GM19452 (cell line): ENCODE data around the gene NGF.

ENCODE experiments used
- ATAC-seq: cut with Tn5 transposase; IDR thresholded peaks from one replicate; pipeline ENCODE4 v1.9.1; 2021; ENCODE audit not compliant: unreplicated experiment

The NGF gene

DNA sequence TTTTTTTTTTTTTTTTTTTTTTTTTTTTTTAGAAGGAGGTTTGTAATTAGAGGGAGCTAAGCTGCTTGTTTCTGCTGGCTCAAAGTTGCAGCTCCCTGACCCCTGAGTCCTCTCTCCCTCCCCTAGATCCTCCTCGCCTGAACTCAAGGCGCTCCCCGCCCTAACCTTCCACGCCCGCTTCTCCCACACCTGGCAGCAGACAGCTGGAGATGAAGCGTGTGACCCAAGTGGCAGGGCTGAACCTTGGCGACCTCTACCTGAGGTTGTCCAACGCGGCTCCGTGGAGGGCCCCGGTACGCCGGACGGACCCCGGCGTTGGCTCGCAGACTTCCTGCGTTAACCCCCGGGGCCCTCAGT lies 795 bp downstream of the NGF start:
- no peak for ATAC-seq

DNA sequence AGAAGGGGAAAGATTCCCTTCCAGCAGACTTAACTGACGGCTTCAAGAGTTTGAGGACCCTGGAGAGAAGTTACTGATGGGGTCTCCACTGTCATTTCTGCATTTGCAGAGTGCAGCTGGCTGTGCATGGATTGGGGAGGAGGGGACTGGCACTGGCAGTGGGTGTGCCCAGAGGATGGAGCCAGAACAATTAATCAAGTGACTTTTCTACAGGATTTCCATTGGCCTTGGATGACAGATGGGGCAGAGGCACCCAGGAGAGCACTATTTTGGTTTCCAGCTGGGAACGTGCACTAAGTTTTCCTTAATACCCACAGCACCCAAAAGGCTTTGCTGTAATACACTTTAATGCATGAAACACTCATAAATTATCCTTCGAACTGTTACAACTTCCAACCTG lies 1.3 kb downstream of the NGF start:
- no peak for ATAC-seq

DNA sequence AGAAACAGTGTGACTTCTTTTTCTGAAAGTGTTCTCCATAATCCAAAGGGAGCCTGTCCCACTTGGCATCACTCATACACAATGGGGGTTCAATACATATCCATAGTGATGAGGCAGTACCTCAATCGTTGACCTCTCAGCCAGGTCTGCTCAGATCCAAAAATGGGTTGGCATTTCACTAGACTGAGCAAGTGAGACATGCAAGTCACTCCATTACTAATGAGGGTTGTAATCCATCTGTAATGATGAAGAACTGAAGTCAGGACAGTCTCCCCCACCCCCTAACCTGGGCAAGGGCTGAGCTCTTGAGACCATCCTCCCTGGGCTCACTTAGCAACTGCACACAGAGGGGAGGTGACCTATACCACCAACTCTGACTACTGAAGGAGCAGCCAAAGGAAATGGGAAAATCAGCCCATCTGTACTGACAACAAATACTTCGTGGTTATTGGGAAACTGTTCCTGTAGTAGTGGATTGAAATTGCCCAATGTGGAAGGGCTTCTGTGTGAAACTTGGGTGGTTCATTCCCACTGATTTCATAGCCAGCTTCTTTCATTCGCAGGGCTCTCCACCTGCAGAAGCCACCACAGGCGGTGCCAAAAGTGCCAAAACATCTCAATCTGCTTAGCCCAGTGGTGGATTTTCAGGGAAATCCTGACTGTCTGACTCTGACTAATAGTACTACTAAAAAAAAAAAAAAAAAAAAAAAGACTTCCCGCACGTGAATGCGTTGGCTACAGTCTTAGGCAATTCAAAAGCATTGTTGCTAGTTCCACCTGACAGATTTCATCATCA lies 5.0 kb downstream of the NGF start:
- ATAC-seq = no peak

DNA sequence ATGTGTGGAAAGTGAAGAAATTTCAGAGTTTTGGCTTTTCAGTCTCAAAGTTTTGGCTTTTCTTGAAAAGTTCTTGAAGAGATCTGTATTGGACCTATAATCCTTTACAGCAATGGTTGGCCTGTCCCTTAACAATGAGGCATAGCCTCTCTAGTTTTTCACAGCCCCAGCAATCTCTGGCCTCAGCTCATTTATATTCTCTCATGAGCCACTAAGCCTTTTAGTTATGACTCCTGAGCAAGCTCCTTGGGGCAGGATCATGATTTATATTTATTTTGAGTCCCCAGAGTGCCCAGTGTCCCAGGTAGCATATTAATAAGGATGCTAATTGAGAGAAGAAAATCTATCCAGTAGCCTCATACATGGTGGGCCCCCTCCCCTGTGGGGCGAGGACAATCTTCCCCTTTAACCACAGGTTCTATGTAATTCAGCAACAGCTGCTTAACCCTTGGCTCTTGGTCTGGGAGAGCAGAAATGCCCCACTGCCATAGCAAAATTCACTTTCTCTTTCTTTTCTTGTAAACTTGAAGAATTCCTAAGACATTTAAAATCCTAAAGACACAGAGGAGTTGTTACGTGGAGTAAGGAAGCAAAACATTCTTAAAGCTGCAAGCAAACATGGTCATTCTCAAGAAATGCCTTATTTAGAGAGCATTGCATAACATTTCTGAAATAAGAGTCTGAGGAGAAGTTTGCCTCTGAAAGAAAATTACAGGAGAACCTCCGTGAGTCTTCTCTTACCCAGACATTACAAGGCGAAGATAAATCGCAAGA lies 6.3 kb downstream of the NGF start:
- ATAC-seq = no peak

DNA sequence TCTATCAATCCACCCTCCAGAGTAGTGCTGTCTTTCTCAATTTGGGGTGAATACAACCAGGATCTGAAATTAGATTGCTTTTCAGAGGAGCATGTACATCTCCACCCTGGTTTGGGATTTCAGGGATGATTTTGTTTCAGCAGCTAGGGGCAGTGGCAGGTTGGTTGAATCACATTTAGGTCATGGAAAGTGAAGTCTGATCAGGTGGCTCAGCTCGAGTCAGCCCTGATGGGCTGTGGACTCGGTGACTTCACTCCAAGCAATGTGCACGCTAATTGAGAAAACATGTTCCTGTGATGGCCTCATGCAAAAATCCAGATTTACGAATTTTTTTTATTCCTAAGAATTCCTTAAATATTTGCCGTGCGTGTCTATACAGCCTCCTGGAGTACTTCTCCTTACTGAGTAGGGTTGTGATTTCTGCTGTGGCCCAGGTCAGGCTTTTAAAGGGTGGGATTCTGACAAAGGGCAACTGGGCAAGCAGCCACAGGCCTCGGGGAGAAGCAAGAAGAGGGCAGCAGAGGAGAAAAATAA lies 7.5 kb downstream of the NGF start:
- no peak for ATAC-seq

DNA sequence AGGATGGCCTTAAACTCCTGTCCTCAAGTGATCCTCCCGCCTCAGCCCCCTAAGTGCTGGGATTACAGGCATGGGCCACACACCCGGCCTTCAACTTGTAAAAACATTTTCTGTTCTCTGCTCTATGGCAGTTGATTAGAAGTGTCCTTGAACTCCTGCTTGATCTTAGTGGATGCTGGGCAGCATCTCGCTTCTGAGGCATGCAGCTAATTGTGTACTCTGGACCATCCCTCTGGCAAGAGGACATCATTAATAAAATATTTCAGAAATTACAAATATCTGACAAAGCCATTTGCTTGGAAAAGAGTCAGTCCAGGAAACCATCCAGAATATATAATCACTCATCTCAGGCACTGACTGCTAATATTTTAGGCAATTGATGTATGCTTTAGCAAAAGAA lies 8.1 kb downstream of the NGF start:
- ATAC-seq = no peak

DNA sequence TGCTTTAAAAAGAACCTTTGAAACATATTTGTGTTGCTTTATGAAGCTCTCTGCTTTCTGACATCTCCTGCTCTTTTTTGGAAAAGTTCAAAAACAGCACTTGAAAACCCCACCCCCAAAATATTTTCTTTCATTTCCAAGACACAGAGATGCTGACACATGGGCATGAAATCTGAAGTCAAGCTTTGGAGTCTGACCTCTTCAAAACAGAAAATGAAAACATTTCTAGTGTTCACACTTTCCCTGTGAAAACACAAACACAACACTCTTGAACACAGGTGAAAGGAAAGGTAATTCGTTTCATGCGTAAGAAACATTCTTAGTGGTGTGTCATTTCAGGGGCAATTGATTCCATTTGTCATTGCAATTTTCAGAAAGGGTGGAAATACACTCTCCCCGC lies 10.8 kb downstream of the NGF start:
- no peak for ATAC-seq

DNA sequence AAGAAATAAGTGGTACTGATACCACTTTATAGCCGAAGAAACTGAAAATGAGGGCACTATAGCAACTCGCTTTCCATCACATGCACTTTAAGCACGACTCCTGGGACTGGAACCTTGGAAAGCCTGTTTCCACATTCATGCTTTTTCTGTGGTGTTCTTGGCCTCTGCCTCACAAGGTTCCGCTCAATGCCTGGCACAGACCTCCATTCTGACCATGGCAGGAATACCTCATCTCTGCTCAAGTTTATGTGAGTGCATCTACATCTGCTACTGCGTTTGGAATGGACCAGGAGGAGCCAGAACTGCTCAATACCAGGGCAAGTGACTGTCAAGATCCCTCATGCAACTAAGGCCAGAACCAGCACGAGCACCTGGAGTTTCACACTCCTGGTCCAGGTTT lies 11.6 kb downstream of the NGF start:
- ATAC-seq = no peak

DNA sequence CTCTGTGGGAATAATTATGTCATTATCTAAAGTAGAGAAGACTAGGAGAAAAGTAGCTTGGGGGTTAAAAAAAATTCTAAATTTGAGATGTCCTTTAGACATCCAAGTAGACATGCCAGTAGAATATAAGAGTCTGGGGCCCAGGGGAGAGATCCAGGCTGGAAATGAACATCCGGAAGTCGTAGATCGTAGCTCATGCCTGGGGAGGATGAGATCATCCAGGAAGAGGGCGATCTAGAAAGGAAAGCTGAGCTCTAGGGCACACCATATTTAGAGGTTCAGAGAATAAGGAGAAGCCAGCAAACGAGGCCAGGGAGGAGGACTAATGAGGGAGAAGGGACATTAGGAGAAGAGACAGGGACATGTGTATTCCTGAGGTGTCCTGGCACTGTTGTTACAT lies 12.2 kb downstream of the NGF start:
- no peak for ATAC-seq

DNA sequence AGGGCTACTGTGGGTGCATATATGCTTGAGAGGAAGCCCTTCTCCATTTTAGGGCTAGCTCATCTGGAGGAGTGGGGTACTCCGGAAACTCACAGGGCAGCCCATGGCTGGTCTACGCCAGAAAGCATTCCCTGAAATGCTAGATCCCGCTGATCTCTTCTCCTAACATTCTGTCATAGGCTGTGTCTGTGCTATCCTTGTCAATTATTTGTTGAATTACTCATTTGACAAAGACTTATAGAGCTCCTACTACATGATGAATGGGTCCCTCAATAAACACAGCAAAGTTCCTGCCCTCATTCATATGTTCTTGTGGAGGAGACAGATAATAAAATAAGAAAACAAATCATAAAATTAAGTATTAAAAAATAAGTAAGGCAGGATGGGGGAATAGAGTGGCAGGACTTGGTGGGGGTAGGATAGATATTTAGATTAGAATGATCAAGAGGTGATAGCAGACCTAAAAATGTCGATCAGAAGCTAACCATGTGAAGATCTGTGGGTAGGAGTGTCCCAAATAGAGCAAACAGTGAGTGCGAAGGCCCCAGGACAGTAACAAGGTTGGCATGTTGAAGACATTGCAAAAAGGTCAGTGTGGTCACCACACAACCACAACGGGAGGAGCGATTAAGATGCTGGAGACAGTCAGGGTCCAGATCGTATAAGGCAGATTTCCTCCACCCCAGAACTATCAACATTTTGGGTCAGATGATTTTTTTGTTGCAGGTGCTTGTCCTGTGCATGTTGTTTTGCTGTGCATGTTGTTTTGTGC lies 13.2 kb downstream of the NGF start:
- ATAC-seq = no peak

DNA sequence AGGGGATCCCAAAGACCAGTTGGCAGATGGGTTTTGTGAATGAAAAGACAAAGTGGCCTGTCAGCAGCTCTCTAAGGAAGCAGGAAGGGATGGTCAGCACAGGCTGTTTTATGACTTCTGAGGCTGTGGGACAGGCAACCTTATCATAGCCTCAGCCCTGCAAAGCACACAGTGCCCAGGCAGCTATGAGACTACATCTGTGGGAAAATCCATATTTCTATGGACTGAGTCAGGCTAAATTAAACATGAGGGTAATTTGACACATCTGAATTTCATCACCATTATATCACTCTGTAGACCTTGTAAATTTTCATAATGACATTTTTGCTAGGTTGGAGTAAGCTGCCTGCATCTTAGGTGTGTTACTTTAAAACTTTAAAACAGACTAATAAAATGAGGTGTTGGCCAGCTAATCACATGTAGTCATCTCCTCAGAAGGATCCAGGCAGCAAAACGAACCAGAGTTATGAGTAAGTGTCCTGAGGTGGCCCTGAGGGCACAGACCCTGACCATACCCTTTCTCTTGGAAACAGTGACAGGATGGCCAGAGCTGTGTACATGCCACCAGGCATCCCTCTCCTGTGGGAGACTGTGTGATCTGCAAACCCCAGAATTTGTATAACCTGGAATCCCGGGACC lies 14.6 kb downstream of the NGF start:
- no peak for ATAC-seq

DNA sequence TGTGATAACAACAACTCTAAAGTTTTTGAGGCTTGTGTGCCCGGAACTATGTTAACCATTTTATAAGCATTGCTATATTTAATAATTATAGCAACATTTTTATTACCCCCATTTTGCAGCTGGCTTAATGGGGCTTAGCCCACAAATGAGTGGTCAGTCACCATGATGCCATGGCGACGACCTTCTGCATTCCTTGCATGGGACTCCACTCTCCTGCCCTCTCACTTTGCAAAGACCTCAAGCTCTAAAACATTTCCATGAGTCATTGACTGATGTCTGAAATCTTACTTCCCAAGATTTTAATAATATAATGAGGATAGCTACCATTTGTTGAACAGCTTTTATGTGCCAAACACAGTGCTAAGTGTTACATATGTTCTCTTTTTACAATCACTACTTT lies 15.4 kb downstream of the NGF start:
- ATAC-seq = no peak

DNA sequence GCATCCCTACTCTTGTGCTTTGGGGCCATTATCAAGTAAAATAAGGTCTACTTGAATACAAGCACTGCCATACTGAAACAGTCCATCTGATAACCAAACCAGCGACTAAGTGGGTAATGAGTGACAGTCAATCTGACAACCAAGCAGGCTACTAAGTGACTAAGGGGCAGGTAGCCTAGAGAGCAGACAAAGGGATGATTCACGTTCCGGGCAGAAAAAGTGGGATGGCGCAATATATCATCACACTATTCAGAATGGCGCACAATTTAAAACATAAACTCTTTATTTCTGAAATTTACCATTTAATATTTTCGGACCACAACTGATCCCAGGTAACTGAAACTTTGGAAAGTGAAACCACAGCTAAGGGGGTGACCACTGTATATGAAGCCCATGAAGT lies 17.7 kb downstream of the NGF start:
- no peak for ATAC-seq

DNA sequence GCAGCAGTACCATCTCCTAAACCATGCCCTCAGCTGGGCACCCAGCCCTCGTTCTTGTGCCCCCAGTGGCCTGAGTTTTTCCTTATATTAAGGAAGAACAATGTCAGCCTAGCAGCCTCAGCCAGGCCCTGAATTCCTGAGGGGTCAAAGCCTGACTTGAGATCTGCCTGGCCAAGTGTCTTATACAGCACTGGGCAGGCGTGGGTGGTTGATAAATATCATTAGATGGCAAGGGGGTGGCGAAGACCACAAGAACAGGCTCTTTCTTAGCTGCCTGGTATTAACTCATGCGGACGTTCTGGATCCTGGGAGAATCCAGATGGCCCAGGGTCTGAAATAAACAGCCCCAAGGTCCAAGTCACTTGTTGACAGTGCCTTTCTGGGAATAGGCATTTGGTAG lies 18.3 kb downstream of the NGF start:
- no peak for ATAC-seq

DNA sequence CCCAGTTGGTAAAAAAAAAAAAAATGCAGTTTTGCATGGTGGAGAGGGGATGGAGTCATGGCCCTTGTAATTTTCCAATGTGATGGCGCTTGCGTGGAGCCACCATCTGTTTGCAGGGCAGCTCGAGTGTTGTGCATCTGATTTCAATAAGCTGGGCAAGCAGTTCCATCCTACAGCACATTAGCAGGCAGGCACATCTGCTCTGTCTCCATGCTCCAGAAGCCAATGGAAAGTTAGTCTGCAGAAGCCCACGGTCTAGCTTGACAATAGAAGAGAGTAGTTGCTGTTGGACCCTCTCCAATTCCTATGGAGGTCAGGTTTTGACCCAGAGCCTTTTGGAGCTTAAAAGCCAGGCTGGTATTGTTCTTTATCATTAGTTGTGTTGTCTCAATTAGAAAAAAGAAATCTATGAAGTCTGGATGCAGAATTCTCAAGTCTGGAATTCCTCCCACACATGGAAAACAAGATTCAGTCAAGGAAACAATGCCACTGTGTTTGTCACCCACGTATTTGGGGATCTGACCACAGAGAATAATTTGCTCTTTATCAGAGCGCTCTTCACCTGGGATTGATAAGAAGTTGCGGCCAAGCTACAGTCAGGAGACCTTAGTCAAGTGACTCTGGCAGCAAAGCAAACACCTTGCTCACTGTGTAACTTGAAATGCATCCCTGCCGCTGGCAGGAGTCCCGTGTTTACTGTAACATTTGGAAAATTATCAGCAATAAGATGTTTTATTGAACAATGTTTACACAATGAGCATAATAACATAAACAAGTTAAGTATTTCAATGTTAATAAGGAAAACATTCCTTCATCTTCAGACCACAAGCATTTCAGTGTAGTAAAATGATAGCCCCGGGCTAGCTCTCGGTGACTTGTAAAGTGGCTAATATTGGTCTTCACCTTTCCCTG lies 20.7 kb downstream of the NGF start:
- no peak for ATAC-seq

DNA sequence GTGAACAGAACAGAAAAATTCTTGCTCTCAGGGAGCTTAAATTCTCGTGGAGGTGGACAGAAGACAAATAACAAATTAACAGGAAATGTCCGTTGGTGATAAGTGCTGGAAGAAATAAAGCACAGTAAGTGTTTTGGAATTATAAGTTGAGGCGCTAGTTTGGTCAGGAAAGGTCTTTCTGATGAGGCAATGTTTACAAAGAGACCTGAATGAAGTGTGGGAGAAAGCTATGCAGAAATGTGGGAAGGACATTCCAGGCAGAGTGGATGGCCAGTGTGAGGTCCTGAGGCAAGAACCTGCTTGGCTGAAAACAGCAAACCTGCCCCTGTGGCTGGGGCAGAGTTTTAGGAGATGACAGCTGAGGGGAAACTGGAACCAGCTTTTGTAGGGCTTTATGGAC lies 23.3 kb downstream of the NGF start:
- ATAC-seq = no peak

DNA sequence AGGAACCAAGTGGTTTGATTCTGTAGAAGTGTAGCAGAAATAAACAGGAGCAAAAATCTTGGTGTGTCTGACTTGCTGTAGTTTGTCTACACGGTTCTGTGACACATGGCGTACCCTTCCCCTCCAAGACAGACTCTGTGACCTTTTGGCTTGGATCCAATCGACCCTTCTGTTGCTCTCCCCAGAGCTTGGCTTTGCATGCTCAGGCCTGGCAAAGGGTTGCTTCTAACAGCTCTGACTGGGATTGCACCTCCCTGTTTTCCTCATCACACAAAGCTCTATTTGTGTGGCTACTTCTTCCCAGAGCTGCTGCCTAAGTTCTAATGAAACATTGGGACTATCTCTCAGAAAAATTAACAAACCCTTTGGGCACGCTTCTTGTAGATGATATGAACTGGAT lies 24.0 kb downstream of the NGF start:
- no peak for ATAC-seq

DNA sequence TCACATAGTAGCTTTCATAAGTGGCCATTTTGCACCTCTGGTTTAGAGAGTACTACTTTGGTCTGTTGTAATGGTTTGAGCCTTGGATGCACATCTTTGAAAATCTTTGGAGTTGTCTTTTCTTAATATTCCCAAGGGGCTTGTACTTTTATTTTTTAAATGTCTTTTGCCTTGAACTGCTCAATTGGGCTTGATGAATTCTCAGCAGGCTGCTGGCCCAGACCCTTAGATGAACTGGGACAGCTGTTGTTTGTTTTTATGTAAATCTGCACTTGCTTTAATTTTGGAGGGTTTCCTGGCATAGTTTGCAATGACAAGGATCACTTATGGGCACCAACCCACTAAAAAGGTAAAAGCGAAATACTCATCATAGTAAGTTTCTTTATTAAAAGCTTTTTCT lies 24.9 kb downstream of the NGF start:
- ATAC-seq = no peak

DNA sequence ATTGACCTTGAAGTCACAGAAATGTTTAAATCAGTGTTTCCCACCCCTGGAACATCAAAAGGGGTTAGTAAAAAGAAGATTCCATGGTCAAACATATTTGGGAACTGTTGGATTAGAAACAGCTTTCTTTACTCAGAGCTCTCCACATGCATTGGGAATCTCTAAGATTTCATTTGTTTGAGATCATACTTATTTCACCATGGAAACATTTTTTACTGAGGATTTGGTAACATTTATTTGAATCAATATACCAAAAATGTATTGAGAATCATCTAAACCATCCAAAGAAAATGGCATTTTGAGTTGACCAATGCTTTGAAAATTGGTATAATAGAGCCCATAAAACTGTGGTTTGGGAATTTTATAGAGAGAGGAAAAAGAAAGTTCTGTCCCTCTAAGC lies 25.3 kb downstream of the NGF start:
- no peak for ATAC-seq

DNA sequence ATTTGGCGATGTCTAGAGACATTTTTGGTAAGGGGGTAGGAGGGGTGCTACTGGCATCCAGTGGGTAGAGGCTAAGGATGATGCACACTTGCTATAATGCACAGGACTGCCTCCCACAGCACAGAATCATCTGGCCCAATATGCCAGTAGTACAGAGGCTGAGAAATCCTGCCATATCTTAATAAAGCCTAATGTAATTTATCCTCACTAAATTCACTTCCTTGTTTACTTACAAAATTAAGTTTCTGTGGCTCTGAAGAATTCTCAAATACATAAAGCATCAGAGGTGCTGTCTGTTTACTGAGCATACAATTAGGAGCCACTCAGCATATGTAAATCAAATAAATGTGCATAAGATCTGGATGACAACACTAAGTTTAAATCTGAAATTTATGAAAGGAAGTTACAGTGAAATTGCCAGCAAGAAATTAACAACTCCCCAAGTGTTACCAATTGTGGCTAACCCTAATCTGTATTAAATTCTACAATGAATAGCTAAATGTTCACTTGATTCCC lies 26.5 kb downstream of the NGF start:
- no peak for ATAC-seq
